HG03196 (cell line): ENCODE measurements around the gene SURF1.
"Not testable (repeated sequence)": the region's sequence is repeated elsewhere in the genome, so short reads cannot be mapped to it uniquely, and the experiment has no call there.

Source experiments
- ATAC-seq: cut with Tn5 transposase; IDR thresholded peaks from one replicate; pipeline ENCODE4 v1.9.1; 2021; ENCODE audit not compliant: unreplicated experiment

The SURF1 gene

GRCh38 chr9:133356391-133357091 lies at the start of gene SURF1, which contains the start of gene SURF2:
SURF1 (minus strand) TSS chr9:133356487; CDS start chr9:133356453, 34 bp downstream.
SURF2 (plus strand) TSS chr9:133356550; CDS start chr9:133356593, 43 bp downstream.
- ATAC-seq: peak; percentile 60

GRCh38 chr9:133405508-133406438 lies 49.5 kb upstream of the SURF1 start:
- no peak for ATAC-seq

GRCh38 chr9:133404454-133405002 lies 48.2 kb upstream of the SURF1 start:
- no peak for ATAC-seq

GRCh38 chr9:133403766-133404453 lies 47.6 kb upstream of the SURF1 start:
- no peak for ATAC-seq

DNA sequence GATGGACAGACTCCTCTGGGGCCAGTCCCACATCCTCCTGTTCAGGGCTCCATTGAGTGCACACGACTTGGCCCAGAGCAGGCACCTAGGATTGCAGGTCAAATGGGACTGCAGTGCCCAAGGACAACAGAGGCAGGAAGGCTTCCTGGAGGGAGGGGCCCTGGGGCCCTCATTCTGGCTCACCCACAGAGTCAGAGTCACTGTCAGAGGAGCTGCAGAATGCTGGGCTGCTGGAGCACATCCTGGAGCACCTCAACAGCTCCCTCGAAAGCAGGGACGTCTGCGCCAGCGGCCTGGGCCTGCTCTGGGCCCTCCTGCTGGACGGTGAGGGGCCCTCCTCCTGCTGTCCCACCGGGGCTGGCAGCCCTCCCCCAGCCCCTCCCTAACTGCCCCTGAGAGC lies 46.4 kb upstream of the SURF1 start:
- no peak for ATAC-seq

GRCh38 chr9:133401588-133401987 lies 45.3 kb upstream of the SURF1 start:
- ATAC-seq: no peak

- no peak for ATAC-seq
These were observed 44.0 kb upstream of the SURF1 start for GRCh38 chr9:133400292-133400691.

DNA sequence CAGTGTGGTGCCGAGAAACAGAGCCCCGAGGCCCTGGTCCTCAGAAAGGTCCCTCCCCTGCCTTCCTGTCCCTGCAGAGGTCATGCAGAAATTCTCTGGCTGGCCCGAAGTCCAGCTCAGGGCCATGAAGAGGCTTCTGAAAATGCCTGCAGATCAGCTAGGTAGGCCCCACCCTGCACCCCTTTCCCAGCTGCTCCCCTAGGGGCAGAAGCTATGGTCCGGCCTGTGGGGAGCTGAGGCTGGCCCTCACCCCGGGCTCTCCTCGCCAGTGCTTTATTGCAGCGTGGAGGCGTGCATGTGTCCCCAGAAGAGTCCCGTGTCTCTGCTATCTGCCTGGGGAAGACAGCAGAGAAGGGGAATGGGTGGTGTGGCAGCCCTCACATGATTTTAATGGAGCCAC lies 41.6 kb upstream of the SURF1 start:
- ATAC-seq: no peak

- ATAC-seq: no peak
These were observed 41.1 kb upstream of the SURF1 start for GRCh38 chr9:133397370-133397769.

DNA sequence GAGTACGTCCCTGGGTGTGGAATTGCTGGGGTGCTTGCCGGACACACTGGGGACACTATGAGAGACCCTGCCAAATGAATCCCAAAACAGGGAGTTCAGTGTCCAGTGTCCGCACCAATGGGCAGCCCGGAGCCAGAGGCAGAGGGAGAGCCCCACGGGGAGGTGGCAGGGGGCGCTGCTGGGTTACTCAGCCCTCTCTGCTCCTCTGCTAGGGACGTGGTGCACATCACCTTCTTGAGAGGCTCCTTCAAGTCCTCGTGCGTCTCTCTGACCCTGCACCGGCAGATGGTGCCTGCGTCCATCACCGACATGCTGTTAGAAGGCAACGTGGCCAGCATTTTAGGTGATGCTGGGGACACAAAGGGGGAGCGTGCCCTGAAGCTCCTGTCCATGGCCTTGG lies 40.7 kb upstream of the SURF1 start:
- ATAC-seq: no peak

DNA sequence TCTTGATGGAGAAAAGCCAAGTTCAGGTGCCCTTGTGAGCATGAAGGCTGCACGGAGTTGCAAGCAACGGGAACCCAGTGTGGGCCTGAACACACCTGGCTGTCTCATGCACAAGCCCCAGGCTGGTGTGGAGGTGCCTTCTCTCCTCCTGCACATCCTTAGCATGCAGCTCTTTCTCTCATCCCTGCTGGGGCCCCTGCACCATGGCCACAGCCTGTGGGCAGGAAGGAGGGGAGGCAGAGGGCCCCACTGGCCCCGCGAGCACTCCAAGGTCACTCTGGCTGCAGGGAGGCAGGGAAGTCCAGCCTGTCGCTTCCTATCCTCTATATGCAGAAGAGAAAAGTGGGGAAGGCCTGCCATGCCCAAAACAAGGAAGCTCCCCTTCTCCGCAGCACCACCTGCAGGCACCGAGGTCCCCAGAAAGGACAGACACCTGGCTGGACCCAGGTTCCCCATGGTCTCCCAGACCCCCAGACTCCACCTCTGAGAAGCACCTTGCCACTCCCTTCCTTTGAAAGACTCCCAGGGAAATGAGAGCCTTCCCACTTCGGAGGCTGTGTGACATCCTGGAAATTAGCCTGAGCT lies 38.5 kb upstream of the SURF1 start:
- ATAC-seq: no peak

DNA sequence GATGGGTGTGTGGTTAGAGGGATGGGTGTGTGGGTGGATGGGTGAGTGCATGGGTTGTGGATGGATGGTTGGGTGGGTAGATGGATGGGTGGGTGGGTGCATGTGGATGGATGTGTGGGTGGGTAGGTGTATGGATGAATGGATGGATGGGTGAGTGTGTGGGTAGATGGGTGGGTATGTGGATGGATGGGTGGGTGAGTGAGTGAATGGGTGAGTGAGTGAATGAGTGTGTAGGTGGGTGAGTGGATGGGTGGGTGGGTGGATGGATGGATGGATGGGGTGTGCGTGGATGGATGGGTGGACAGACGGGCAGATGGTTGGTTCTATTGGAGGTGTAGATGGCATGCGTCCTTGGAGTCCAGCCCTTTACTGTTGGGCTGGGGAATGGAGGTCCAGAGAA lies 37.1 kb upstream of the SURF1 start:
- ATAC-seq: no peak

DNA sequence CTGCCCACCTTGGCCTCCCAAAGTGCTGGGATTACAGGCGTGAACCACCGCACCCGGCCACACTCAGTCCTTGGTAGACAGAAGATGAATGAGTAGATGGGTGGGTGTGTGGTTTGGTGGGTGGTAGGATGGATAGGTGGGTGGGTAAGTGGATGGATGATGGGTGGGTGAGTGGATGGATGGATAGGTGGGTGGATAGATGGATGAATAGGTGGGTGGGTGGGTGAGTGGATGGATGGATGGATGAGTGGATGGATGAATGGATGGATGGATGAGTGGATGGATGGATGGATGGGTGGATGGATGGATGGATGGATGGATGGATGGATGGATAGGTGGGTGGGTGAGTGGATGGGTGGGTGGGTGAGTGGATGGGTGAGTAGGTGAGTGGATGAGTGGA lies 36.0 kb upstream of the SURF1 start:
- not testable (repeated sequence) for ATAC-seq

- not testable (repeated sequence) for ATAC-seq
These were observed 35.2 kb upstream of the SURF1 start for GRCh38 chr9:133391449-133391848.

DNA sequence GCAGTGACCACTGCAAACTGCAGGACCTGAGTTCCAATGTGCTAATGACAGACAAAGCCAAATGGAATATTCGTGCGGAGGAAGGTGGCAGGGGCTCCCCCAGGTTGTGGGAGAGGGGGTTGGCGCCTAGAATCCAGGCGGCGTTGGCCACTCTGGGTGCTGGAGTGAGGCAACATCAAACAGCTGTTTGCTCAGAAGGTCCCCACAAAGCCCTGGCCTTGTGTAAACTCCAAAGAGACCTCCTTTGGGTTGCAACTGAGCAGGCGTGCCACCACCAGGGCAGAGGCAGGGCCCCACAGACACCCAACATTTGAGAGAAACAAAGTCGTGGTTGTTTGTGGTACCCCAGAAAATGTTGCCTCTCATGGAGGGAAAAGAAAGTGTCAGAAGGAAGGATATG lies 34.4 kb upstream of the SURF1 start:
- no peak for ATAC-seq

DNA sequence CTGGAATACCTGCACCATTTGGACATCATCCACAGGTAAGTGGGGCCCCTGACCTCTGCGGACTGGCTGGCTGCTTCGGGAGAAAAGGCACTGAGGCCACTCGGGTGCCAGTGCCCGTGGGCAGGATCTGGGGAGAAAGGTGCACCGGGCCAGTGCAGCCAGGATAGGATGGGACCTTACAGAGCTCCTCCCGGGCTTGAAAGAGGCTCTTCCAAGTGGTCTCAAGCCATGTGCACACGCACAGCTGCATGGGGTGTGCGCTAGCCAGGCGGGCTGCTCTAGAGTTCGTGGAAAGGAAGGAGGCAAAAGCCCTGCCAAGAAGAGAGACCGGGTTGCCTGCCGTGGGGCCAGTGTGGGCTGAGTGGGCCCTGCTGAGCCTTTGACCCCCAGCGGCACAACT lies 33.3 kb upstream of the SURF1 start:
- ATAC-seq: no peak

- no peak for ATAC-seq
These were observed 32.8 kb upstream of the SURF1 start for GRCh38 chr9:133389025-133389557.

- ATAC-seq: no peak
These were observed 31.4 kb upstream of the SURF1 start for GRCh38 chr9:133387680-133388079.

DNA sequence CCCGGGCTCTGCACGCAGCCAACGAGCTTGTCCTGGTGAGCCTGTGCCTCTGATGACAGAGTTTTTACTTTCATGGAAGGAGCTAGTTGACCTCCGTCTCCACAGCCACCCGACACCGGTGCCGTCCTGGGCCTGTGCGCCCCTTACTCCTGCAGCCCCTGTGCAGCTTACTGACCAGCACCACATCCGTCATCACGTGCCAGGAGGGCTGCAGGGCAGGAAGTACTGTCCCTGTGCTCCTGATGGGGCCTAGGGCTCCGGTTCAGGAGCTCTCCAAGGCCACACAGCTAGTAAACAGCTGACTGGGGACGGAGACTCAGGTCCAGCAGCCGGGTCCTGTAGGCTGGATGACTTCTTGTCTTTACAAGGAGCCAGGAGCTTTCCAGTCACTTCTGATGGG lies 30.1 kb upstream of the SURF1 start:
- no peak for ATAC-seq

GRCh38 chr9:133385452-133385851 lies 29.2 kb upstream of the SURF1 start:
- ATAC-seq: no peak
